GM12874 (cell line): ENCODE measurements around the gene ULK3.

Experiments
- CTCF ChIP-seq: IDR thresholded peaks from 2 replicates; pipeline ENCODE4 v1.5.1; 2011; ENCODE audit warnings: low read depth, mild to moderate bottlenecking, control low read depth, low read length, moderate library complexity; ENCODE audit not compliant: insufficient read depth

ULK3 gene

GRCh38 chr15:74794248-74794969 is 48.5 kb downstream of the ULK3 start:
- TF ChIP-seq CTCF, result no peak

- peak; percentile 74 for TF ChIP-seq CTCF
Measured at GRCh38 chr15:74793135-74794028, 49.6 kb downstream of the ULK3 start.

GRCh38 chr15:74792227-74793016 is 50.5 kb downstream of the ULK3 start:
- no peak for TF ChIP-seq CTCF

GRCh38 chr15:74791667-74792066 is 51.3 kb downstream of the ULK3 start:
- no peak for TF ChIP-seq CTCF

- no peak for TF ChIP-seq CTCF
Measured at GRCh38 chr15:74791007-74791406, 51.9 kb downstream of the ULK3 start.

GRCh38 chr15:74790080-74790916 is 52.7 kb downstream of the ULK3 start:
- TF ChIP-seq CTCF, result no peak
